ENCODE results near the gene ZMYND8.

ZMYND8 gene

DNA sequence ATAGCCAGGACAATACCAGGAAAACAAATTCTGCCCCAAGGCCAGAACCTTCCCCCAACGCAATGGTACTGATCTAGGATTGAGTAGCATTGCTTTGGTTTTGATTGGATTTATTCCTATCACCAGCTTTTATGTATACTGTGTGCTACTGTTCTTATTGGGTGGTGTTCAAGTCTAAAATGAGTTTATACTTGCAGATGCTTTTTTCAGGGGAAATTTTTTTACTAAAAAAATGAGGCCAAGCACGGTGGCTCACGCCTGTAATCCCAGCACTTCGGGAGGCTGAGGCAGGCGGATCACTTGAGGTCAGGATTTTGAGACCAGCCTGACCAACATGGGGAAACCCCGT lies 116.8 kb downstream of the ZMYND8 start:
- no peak for DNase-seq (ENCODE audit: low spot score)
- TF ChIP-seq, protein P1, sequence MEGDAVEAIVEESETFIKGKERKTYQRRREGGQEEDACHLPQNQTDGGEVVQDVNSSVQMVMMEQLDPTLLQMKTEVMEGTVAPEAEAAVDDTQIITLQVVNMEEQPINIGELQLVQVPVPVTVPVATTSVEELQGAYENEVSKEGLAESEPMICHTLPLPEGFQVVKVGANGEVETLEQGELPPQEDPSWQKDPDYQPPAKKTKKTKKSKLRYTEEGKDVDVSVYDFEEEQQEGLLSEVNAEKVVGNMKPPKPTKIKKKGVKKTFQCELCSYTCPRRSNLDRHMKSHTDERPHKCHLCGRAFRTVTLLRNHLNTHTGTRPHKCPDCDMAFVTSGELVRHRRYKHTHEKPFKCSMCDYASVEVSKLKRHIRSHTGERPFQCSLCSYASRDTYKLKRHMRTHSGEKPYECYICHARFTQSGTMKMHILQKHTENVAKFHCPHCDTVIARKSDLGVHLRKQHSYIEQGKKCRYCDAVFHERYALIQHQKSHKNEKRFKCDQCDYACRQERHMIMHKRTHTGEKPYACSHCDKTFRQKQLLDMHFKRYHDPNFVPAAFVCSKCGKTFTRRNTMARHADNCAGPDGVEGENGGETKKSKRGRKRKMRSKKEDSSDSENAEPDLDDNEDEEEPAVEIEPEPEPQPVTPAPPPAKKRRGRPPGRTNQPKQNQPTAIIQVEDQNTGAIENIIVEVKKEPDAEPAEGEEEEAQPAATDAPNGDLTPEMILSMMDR (IDR thresholded peaks at IDR 0.05; ENCODE audit: extremely low read depth, missing control alignments), result no peak

DNA sequence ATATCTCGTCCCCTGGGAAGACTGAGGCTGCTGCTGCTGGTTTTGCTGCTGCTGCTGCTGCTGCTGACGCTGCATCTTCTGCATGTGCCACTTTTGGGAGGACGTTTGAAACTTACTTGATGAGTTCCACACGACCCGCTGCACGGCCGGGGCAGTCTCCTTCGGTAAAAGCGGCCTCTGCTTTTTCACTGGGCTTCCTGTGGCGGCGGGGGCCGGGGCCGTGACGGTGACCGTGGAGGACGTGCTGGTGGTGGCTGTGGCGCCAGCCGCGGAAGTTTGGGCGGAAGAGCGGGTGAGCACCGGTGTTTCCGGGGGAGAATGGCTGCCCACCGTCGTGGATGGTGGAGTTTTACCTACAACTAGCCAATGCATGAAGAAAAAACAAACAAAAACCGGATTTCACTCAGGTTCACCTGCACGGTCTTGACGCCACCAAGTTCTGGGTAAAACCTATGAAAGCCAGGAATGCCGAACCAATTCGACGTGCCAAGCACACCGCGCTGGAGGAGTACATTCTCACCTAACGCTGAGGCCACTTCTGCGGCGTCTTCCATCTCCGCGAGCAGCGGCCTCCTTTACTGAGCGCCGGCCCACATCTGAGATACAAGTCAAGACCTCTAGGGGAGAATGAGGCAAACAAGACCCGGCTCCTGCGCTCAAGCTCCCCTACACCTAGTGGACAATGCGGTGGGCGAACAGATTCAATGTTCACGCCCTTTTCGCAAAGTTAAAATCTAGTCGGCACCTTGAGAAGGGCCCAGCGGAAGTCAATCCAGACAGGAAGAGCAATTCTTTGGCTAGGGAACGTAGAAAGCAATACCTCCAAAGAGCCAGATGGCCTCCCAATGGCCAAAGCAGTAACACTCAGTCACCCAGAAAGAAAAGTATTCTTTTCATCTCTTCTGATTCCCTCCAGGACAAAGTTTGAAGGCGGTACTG lies 117.5 kb downstream of the ZMYND8 start:
- no peak for DNase-seq (ENCODE audit: low spot score)

DNA sequence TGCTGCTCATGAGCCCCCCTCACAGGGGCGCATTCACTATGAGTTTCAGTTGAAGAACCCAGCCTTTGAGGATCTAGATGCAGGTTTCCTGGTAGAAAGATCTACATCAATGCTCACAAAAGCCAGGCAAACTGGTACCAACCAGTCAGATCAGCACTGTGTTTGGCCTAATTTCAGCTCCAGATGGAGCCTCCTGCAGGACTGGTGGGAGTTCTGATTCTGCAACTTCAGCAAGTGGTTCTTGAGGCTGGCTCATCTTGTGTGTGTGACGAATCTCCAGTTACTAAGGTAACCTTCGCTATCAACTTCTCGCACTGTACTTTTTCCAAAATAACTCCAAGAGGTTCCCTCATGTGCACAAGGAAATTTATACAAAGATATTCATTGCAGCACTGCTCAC lies 118.8 kb downstream of the ZMYND8 start:
- DNase-seq (ENCODE audit: low spot score), result no peak
- TF ChIP-seq, protein P1 (IDR thresholded peaks at IDR 0.05; ENCODE audit: extremely low read depth, missing control alignments), result no peak

More for the DNA sequence above, 117.5 kb downstream of the ZMYND8 start:
- TF ChIP-seq, protein P1 (IDR thresholded peaks at IDR 0.05; ENCODE audit: extremely low read depth, missing control alignments), result no peak

DNA sequence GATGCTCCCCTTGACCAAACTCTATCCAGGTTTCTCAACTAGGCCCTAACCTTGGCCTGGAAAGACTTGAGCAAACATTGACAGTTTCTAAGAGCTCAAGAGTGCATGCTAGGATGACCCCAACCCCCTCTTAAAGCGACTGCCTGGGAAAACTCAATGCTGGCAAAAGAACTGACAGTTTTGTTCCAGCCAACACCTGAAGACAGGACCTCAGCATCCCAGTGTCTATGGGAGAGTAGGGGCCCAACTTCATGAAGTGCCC lies 119.9 kb downstream of the ZMYND8 start:
- DNase-seq (ENCODE audit: low spot score), result no peak
- TF ChIP-seq, protein P1 (IDR thresholded peaks at IDR 0.05; ENCODE audit: extremely low read depth, missing control alignments), result no peak

DNA sequence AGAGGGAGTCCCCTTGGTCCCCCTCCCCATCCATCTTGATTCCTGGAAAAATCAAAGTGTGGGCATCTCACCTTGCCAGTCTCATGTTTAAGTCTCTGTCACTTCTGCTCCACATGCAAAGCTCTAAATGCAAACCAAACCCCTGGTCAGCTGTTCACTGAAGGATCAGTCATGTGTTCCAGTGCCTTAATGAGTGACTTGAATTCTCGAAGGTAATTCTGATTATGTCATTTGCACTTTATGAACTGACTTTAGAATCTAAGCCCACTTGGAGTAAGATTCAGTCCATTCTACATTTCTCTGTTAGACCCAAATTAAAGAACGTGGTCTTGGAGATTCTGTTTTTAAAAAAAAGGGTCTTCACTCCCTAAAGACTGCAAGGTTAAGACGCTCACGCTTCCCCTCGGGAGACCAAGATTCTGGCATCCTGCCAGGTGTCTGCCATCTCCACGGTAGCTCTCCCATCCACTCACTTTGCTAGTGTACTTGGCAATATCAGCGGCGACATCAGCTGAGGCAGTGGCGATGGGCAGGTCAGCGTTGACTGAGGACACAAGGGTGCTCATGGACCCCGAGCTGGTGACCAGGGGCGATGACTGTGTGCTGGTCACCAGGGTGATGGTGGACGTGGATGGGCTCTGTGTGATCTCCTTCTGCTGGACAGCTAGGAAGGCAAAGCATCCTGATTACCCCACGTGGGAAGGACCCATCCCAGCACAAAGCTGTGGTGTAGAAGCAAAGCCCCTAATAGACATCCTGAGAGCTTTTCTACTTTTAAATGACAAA lies 120.5 kb downstream of the ZMYND8 start:
- TF ChIP-seq, protein P1 (IDR thresholded peaks at IDR 0.05; ENCODE audit: extremely low read depth, missing control alignments), result no peak
- no peak for DNase-seq (ENCODE audit: low spot score)

DNA sequence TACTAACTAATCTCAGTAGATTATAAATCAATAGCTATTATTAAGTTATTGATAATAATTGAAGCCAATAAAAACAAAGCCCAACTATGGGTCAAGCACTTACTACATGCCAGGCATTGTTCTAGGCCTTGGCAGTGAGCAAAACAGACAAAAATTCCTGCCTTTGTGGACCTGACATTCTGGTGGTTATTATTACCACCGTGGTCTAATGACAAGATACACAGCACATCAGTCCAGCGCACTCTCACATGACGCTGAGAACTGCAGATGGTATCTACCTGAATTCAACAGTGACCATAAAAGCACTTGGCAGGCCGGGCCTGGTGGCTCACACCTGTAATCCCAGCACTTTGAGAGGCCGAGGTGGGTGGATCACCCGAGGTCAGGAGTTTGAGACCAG lies 121.4 kb downstream of the ZMYND8 start:
- DNase-seq (ENCODE audit: low spot score), result no peak
- TF ChIP-seq, protein P1 (IDR thresholded peaks at IDR 0.05; ENCODE audit: extremely low read depth, missing control alignments), result no peak

Data from GM20000 (cell line).